SK-N-MC (cell line): ENCODE results near the gene ADK.

Experiments
- EZH2 ChIP-seq: fragments of 200-600 bp; sonication (generic); IDR thresholded peaks from one replicate; pipeline ENCODE4 v1.6.1; 2017; ENCODE audit warnings: antibody characterized with exemption
- POLR2AphosphoS5 ChIP-seq: IDR thresholded peaks from 2 replicates; pipeline ENCODE4 v1.6.1; 2012; ENCODE audit warnings: mild to moderate bottlenecking, low read depth, low read length, borderline replicate concordance

DNA sequence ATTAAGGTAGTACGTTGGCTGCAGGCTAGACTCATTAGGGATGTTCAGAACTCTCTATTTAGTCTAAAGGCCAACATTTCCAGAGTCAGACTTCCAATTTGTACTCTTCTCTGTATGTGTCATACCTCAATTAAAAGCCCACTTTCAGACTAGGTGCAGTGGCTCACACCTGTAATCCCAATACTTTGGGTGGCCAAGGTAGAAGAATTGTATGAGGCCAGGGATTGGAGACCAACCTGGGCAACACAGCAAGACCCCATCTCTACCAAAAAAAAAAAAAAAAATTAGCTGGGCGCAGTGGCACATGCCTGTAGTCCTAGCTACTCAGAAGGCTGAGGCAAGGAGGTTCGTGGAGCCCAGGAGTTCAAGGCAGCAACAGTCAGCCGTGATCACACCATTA lies 484.6 kb downstream of the ADK start:
- TF ChIP-seq POLR2AphosphoS5 (no peak), EZH2 (no peak)
